Activated CD4-positive, alpha-beta T cell treated with anti-CD3 and anti-CD28 coated beads for 24 hours (primary cell): ENCODE results near the gene SYT9.

Experiments
- DNase-seq, 2 donors: peaks; one replicate each; pipeline ENCODE4 v3.0.0-alpha.2; 2020; ENCODE audit warnings: low read depth in 2 of 2

SYT9 gene

GRCh38 chr11:7251836-7252682 lies at the start of gene SYT9:
SYT9 (plus strand) TSS chr11:7251904; CDS start chr11:7252187, 283 bp downstream.
- peak in 1 of 2 donors; percentile 21 for DNase-seq

- DNase-seq = no peak
Observed at GRCh38 chr11:7202412-7202811, 49.3 kb upstream of the SYT9 start.

GRCh38 chr11:7204778-7205177 lies 46.9 kb upstream of the SYT9 start:
- no peak for DNase-seq

GRCh38 chr11:7208391-7208790 lies 43.3 kb upstream of the SYT9 start:
- no peak for DNase-seq

GRCh38 chr11:7219491-7219890 lies 32.2 kb upstream of the SYT9 start:
- DNase-seq = no peak

- DNase-seq = no peak
Observed at GRCh38 chr11:7220636-7221035, 31.1 kb upstream of the SYT9 start.

GRCh38 chr11:7222619-7223018 lies 29.1 kb upstream of the SYT9 start:
- DNase-seq = no peak

GRCh38 chr11:7239877-7240276 lies 11.8 kb upstream of the SYT9 start:
- no peak for DNase-seq

- no peak for DNase-seq
Observed at GRCh38 chr11:7245341-7245740, 6.4 kb upstream of the SYT9 start.

GRCh38 chr11:7246179-7246578 lies 5.5 kb upstream of the SYT9 start:
- no peak for DNase-seq

- no peak for DNase-seq
Observed at GRCh38 chr11:7250166-7250565, 1.5 kb upstream of the SYT9 start.

GRCh38 chr11:7251487-7251835 lies 243 bp upstream of the SYT9 start:
- no peak for DNase-seq

- DNase-seq = no peak
Observed at GRCh38 chr11:7252683-7253213, 1.0 kb downstream of the SYT9 start.

GRCh38 chr11:7253800-7254199 lies 2.1 kb downstream of the SYT9 start:
- no peak for DNase-seq

- no peak for DNase-seq
Observed at GRCh38 chr11:7254731-7255291, 3.1 kb downstream of the SYT9 start.

- DNase-seq = no peak
Observed at GRCh38 chr11:7256943-7257342, 5.2 kb downstream of the SYT9 start.

- DNase-seq = no peak
Observed at GRCh38 chr11:7257724-7258123, 6.0 kb downstream of the SYT9 start.

- DNase-seq = no peak
Observed at GRCh38 chr11:7261578-7261977, 9.9 kb downstream of the SYT9 start.

GRCh38 chr11:7262672-7263071 lies 11.0 kb downstream of the SYT9 start:
- no peak for DNase-seq

GRCh38 chr11:7263842-7264241 lies 12.1 kb downstream of the SYT9 start:
- DNase-seq = no peak

GRCh38 chr11:7268758-7269157 lies 17.1 kb downstream of the SYT9 start:
- no peak for DNase-seq

- no peak for DNase-seq
Observed at GRCh38 chr11:7270233-7270865, 18.6 kb downstream of the SYT9 start.

GRCh38 chr11:7272373-7272772 lies 20.7 kb downstream of the SYT9 start:
- no peak for DNase-seq
